GM12865 (cell line): ENCODE results near the gene CAMKMT.

Source experiments
- DNase-seq: peaks from one replicate; pipeline ENCODE4 v3.0.0; 2010; ENCODE audit warnings: low read depth
- H3K4me3 ChIP-seq: 2 replicates; pipeline ENCODE4 v1.5.1; 2011; ENCODE audit warnings: mild to moderate bottlenecking, low read depth, low read length, control low read depth
- CTCF ChIP-seq: IDR thresholded peaks from 2 replicates; pipeline ENCODE4 v1.5.1; 2011; ENCODE audit warnings: low read length, control low read depth, low read depth, inconsistent platforms; ENCODE audit not compliant: insufficient read depth; ENCODE audit errors: missing control alignments

Gene CAMKMT

GRCh38 chr2:44817673-44818335 is 456.1 kb downstream of the CAMKMT start:
- DNase-seq = no peak
- no peak for TF ChIP-seq CTCF
- H3K4me3 ChIP-seq = no peak overlapping the region

- no peak for TF ChIP-seq CTCF
- no peak for DNase-seq
- H3K4me3 ChIP-seq = no peak overlapping the region
Observed at GRCh38 chr2:44819061-44819460, 457.3 kb downstream of the CAMKMT start.

- DNase-seq = no peak
Observed at GRCh38 chr2:44821500-44821899, 459.8 kb downstream of the CAMKMT start.

GRCh38 chr2:44822174-44822573 is 460.4 kb downstream of the CAMKMT start:
- no peak overlapping the region for H3K4me3 ChIP-seq
- no peak for DNase-seq
- TF ChIP-seq CTCF = no peak

More at GRCh38 chr2:44821500-44821899, 459.8 kb downstream of the CAMKMT start:
- no peak for TF ChIP-seq CTCF
- H3K4me3 ChIP-seq = no peak overlapping the region
